ENCODE results near the gene RTN4RL1.
A peak's percentile ranks its signal among the peaks of the same experiment; 100 is the strongest.

The RTN4RL1 gene

GRCh38 chr17:1904273-1905182 lies 120.6 kb downstream of the RTN4RL1 start:
- H3K27me3 ChIP-seq (ENCODE audit: low read length) = no peaks in the 10 kb centered on the region
- 0 out of 2 replicates have a peak, but pooled peaks cover 3% of the 10 kb centered on the region for H3K36me3 ChIP-seq (ENCODE audit: low read length)
- TF ChIP-seq CTCF (IDR thresholded peaks at IDR 0.05; ENCODE audit: insufficient read depth, low read length, poor library complexity, severe bottlenecking) (no peak), EZH2phosphoT487 (conservative IDR thresholded peaks at IDR 0.05; ENCODE audit: low read length) (no peak)
- peaks cover 8% of the 10 kb centered on the region for H3F3A ChIP-seq (ENCODE audit: insufficient read depth)
- H3K4me2 ChIP-seq (ENCODE audit: low read depth, low read length, poor library complexity, severe bottlenecking) = peak overlapping the region; percentile 57
- peak overlapping the region; percentile 17 for H2AFZ ChIP-seq (ENCODE audit: low read depth, low read length, severe bottlenecking)
- peak overlapping the region; percentile 40 for H3K4me3 ChIP-seq (ENCODE audit: insufficient read depth, low read length, poor library complexity, severe bottlenecking)
- no peaks in the 10 kb centered on the region for H3K79me2 ChIP-seq (ENCODE audit: insufficient read depth, low read length)
- peak overlapping the region; percentile 75 for H3K27ac ChIP-seq (ENCODE audit: low read depth, low read length)
- peak overlapping the region; percentile 20; the same call in 1 of the 2 replicates for H3K9ac ChIP-seq (ENCODE audit: low read length)
- H3K9me3 ChIP-seq (ENCODE audit: insufficient read depth, low read length) = no peaks in the 10 kb centered on the region
- H3K9me2 ChIP-seq (replicated peaks; ENCODE audit: insufficient read depth, low read length) = no peaks in the 10 kb centered on the region
- H4K20me1 ChIP-seq (ENCODE audit: low read depth, low read length) = no peaks in the 10 kb centered on the region

GRCh38 chr17:1899403-1900000 lies 125.6 kb downstream of the RTN4RL1 start:
- H3K4me3 ChIP-seq (ENCODE audit: insufficient read depth, low read length, poor library complexity, severe bottlenecking) = no peak overlapping the region
- peaks cover 14% of the 10 kb centered on the region; the same call in 1 of the 2 replicates for H3K36me3 ChIP-seq (ENCODE audit: low read length)
- H3K4me2 ChIP-seq (ENCODE audit: low read depth, low read length, poor library complexity, severe bottlenecking) = no peak overlapping the region
- H3K9me2 ChIP-seq (replicated peaks; ENCODE audit: insufficient read depth, low read length) = no peaks in the 10 kb centered on the region
- no peaks in the 10 kb centered on the region for H3K27me3 ChIP-seq (ENCODE audit: low read length)
- no peaks in the 10 kb centered on the region for H3K9me3 ChIP-seq (ENCODE audit: insufficient read depth, low read length)
- no peak overlapping the region for H3K9ac ChIP-seq (ENCODE audit: low read length)
- H3F3A ChIP-seq (ENCODE audit: insufficient read depth) = peaks cover 8% of the 10 kb centered on the region
- H4K20me1 ChIP-seq (ENCODE audit: low read depth, low read length) = no peaks in the 10 kb centered on the region
- TF ChIP-seq CTCF (IDR thresholded peaks at IDR 0.05; ENCODE audit: insufficient read depth, low read length, poor library complexity, severe bottlenecking) (no peak), EZH2phosphoT487 (conservative IDR thresholded peaks at IDR 0.05; ENCODE audit: low read length) (no peak)
- no peak overlapping the region for H3K27ac ChIP-seq (ENCODE audit: low read depth, low read length)
- no peaks in the 10 kb centered on the region for H3K79me2 ChIP-seq (ENCODE audit: insufficient read depth, low read length)
- no peak overlapping the region for H2AFZ ChIP-seq (ENCODE audit: low read depth, low read length, severe bottlenecking)

- Histone ChIP-seq H4K20me1 (ENCODE audit: low read depth, low read length) (no peaks in the 10 kb centered on the region), H3K27me3 (ENCODE audit: low read length) (no peaks in the 10 kb centered on the region), H3K4me3 (ENCODE audit: insufficient read depth, low read length, poor library complexity, severe bottlenecking) (no peak overlapping the region), H2AFZ (ENCODE audit: low read depth, low read length, severe bottlenecking) (no peak overlapping the region), H3K27ac (ENCODE audit: low read depth, low read length) (no peak overlapping the region), H3K4me2 (ENCODE audit: low read depth, low read length, poor library complexity, severe bottlenecking) (no peak overlapping the region), H3K9me3 (ENCODE audit: insufficient read depth, low read length) (no peaks in the 10 kb centered on the region), H3K36me3 (ENCODE audit: low read length) (peaks cover 14% of the 10 kb centered on the region; the same call in 1 of the 2 replicates), H3K9me2 (replicated peaks; ENCODE audit: insufficient read depth, low read length) (no peaks in the 10 kb centered on the region), H3F3A (ENCODE audit: insufficient read depth) (peaks cover 2% of the 10 kb centered on the region), H3K79me2 (ENCODE audit: insufficient read depth, low read length) (no peaks in the 10 kb centered on the region), H3K9ac (ENCODE audit: low read length) (no peak overlapping the region)
- TF ChIP-seq CTCF (IDR thresholded peaks at IDR 0.05; ENCODE audit: insufficient read depth, low read length, poor library complexity, severe bottlenecking) (no peak), EZH2phosphoT487 (conservative IDR thresholded peaks at IDR 0.05; ENCODE audit: low read length) (no peak)
Observed at GRCh38 chr17:1898872-1899271, 126.3 kb downstream of the RTN4RL1 start.

All from SU-DHL-6 (cell line).